GM15510 (cell line): ENCODE measurements around the gene EGLN3.
A peak's percentile ranks its signal among the peaks of the same experiment; 100 is the strongest.

Experiments
- POLR2A ChIP-seq: IDR thresholded peaks from 3 replicates; pipeline ENCODE4 v1.6.1; 2011; ENCODE audit warnings: borderline replicate concordance; ENCODE audit not compliant: insufficient read length; ENCODE audit errors: extremely low read depth

Gene EGLN3

GRCh38 chr14:33950320-33951182, at the start of gene EGLN3:
TSS of gene EGLN3 (minus strand) at chr14:33951074. CDS start at chr14:33950752, 322 bp downstream.
- peak; percentile 76 for TF ChIP-seq POLR2A

- no peak for TF ChIP-seq POLR2A
Measured at GRCh38 chr14:34000396-34000795, 49.5 kb upstream of the EGLN3 start.

GRCh38 chr14:33999771-34000291, 49.0 kb upstream of the EGLN3 start:
- no peak for TF ChIP-seq POLR2A

- TF ChIP-seq POLR2A, result no peak
Measured at GRCh38 chr14:33997611-33998010, 46.7 kb upstream of the EGLN3 start.

- TF ChIP-seq POLR2A, result no peak
Measured at GRCh38 chr14:33996462-33996861, 45.6 kb upstream of the EGLN3 start.

GRCh38 chr14:33993246-33993645, 42.4 kb upstream of the EGLN3 start:
- TF ChIP-seq POLR2A, result no peak

- TF ChIP-seq POLR2A, result no peak
Measured at GRCh38 chr14:33992274-33993007, 41.6 kb upstream of the EGLN3 start.

GRCh38 chr14:33990790-33991189, 39.9 kb upstream of the EGLN3 start:
- TF ChIP-seq POLR2A, result no peak

GRCh38 chr14:33987565-33988080, 36.7 kb upstream of the EGLN3 start:
- no peak for TF ChIP-seq POLR2A

GRCh38 chr14:33986804-33987203, 35.9 kb upstream of the EGLN3 start:
- no peak for TF ChIP-seq POLR2A

- no peak for TF ChIP-seq POLR2A
Measured at GRCh38 chr14:33985242-33985641, 34.4 kb upstream of the EGLN3 start.

GRCh38 chr14:33979613-33980276, 28.9 kb upstream of the EGLN3 start:
- TF ChIP-seq POLR2A, result no peak

GRCh38 chr14:33978892-33979612, 28.2 kb upstream of the EGLN3 start:
- TF ChIP-seq POLR2A, result no peak

- no peak for TF ChIP-seq POLR2A
Measured at GRCh38 chr14:33972583-33973081, 21.8 kb upstream of the EGLN3 start.
